Suprapubic skin (tissue), 4 donors: ENCODE data around the gene HOXB5. TPM values are rescaled to one million over a fixed set of nuclear protein-coding genes. Genes with fewer than 3 reads are reported as not detected.

ENCODE experiments used
- DNase-seq, 2 donors: peaks; one replicate each; pipeline ENCODE4 v3.0.0-alpha.2; 2019; ENCODE audit warnings: low spot score in 2 of 2
- H3K27ac ChIP-seq: fragments of 200-600 bp; sonication (generic); one replicate; pipeline ENCODE4 v1.5.1; 2019
- H3K27me3 ChIP-seq: fragments of 200-600 bp; sonication (generic); one replicate; pipeline ENCODE4 v1.5.1; 2019
- H3K36me3 ChIP-seq: fragments of 200-600 bp; sonication (generic); one replicate; pipeline ENCODE4 v1.5.1; 2019
- H3K4me1 ChIP-seq: fragments of 200-600 bp; sonication (generic); one replicate; pipeline ENCODE4 v1.5.1; 2019
- H3K4me3 ChIP-seq: fragments of 200-600 bp; sonication (generic); one replicate; pipeline ENCODE4 v1.5.1; 2019; ENCODE audit warnings: mild to moderate bottlenecking
- H3K9me3 ChIP-seq: fragments of 200-600 bp; sonication (generic); one replicate; pipeline ENCODE4 v1.5.1; 2019
- CTCF ChIP-seq, 2 donors: fragments of 200-600 bp in 1 of 2; fragments of 450-650 bp in 1 of 2; sonication (generic) in 1 of 2; IDR thresholded peaks; one replicate each; pipeline ENCODE4 v1.5.1; 2016 to 2019; ENCODE audit warnings: antibody characterized with exemption in 2 of 2, mild to moderate bottlenecking in 1 of 2, moderate library complexity in 1 of 2
- EP300 ChIP-seq: sonication (generic); formaldehyde crosslinking; IDR thresholded peaks from one replicate; pipeline ENCODE4 v1.6.1; 2017; ENCODE audit warnings: antibody characterized with exemption
- POLR2A ChIP-seq, 2 donors: fragments of 450-650 bp; IDR thresholded peaks; one replicate each; pipeline ENCODE4 v1.6.1; 2017; ENCODE audit warnings: antibody characterized with exemption in 2 of 2, mild to moderate bottlenecking in 2 of 2, moderate library complexity in 2 of 2
- POLR2AphosphoS5 ChIP-seq, 3 donors: sonication (generic); formaldehyde crosslinking; IDR thresholded peaks; one replicate each; pipeline ENCODE4 v1.6.1; 2017; ENCODE audit warnings: antibody characterized with exemption in 3 of 3
- WGBS: methylation state at CpG from one replicate; pipeline ENCODE4 v1.1.5; 2018; 5-methylcytosine and 5-hydroxymethylcytosine counted together
- total RNA-seq, 4 donors: library from RNA; depleted of rRNA; stranded (reverse); fragments of >200 nt; gene quantifications; one replicate each; pipeline ENCODE4 v1.1.0, GENCODE V29; 2016

The HOXB5 gene
- total RNA-seq, 4 donors from 2014 or later, result 0.72 to 0.80 TPM; not detected in 2

DNA sequence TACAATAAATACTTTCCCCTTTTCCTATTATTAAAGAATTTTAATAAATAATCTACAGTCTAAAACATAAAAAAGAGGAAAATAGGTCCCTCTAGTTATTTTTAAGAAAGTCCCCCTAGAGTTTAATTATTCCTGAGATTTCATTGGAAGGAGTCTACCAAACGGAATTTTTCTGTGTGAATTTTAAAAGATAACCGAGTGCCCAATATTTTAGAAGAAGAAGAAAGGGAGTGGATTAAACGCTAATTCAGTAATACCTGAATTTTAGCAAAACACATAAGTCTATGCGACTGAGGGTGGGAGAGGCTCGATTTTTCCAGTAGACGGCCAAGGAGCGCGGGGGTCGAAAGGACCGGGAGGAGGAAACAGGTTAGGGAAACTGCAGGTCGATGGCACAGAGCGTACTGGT lies 50.9 kb downstream of the HOXB5 start:
- Histone ChIP-seq H3K27me3 (peaks cover 4% of the 10 kb centered on the region), H3K4me1 (peaks cover 61% of the 10 kb centered on the region), H3K36me3 (no peaks in the 10 kb centered on the region), H3K9me3 (no peaks in the 10 kb centered on the region), H3K4me3 (peak overlapping the region; percentile 79), H3K27ac (peak overlapping the region; percentile 93)
- TF ChIP-seq EP300, result no peak
- no peak for TF ChIP-seq POLR2A (IDR thresholded peaks at IDR 0.05)
- no peak for TF ChIP-seq POLR2AphosphoS5 (IDR thresholded peaks at IDR 0.05)
- no peak for TF ChIP-seq CTCF (IDR thresholded peaks at IDR 0.05)
- WGBS, result 7% methylated on average over 12 of the region's 12 CpGs
- no peak for DNase-seq

DNA sequence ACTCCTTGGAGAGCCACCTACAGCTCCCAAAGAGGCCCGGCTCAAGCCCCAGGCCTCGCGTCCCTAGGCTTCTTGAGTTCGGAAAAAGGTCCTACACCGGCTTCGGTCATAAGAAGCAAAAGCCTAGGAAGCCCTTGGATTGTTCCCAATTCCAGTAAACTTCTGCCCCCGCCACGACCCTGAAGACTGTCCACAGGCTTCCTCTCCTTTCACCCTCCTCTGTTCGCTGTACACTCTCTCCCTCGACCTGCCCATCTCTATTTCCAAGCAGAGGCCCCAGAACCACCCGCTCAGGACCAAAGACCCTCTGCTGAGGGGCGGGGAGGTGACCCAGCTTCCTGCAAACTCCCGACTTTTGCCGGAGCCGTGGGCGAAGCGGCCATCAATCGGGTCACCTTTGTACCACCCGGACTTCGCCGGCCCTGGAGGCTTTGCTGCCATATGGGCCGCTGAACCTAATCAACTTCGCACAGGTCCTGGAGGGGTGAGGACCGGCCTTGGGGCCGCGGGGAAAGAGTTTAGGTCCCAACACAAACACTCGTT lies 51.4 kb downstream of the HOXB5 start:
- TF ChIP-seq POLR2A (IDR thresholded peaks at IDR 0.05), result no peak
- TF ChIP-seq EP300, result no peak
- TF ChIP-seq POLR2AphosphoS5 (IDR thresholded peaks at IDR 0.05), result no peak
- TF ChIP-seq CTCF (IDR thresholded peaks at IDR 0.05), result no peak
- peak overlapping the region; percentile 79 for H3K4me3 ChIP-seq
- no peaks in the 10 kb centered on the region for H3K9me3 ChIP-seq
- no peak for DNase-seq
- peaks cover 57% of the 10 kb centered on the region for H3K4me1 ChIP-seq
- peak overlapping the region; percentile 93 for H3K27ac ChIP-seq
- H3K36me3 ChIP-seq, result no peaks in the 10 kb centered on the region
- peaks cover 4% of the 10 kb centered on the region for H3K27me3 ChIP-seq
- 33% methylated on average over 27 of the region's 27 CpGs for WGBS

- WGBS, result 20% methylated on average over 35 of the region's 36 CpGs
- peak in 1 of 3 donors; percentile 5 for TF ChIP-seq POLR2AphosphoS5 (IDR thresholded peaks at IDR 0.05)
- TF ChIP-seq POLR2A (IDR thresholded peaks at IDR 0.05), result no peak
- Histone ChIP-seq H3K9me3 (no peaks in the 10 kb centered on the region), H3K27me3 (peaks cover 4% of the 10 kb centered on the region), H3K4me1 (peaks cover 53% of the 10 kb centered on the region), H3K27ac (peak overlapping the region; percentile 93), H3K36me3 (no peaks in the 10 kb centered on the region), H3K4me3 (peak overlapping the region; percentile 79)
- peak in 1 of 2 donors; percentile 88 for DNase-seq
Measured at GRCh38 chr17:48541577-48542113, 51.9 kb downstream of the HOXB5 start.

Other genes with a start within 250 kb of the HOXB5 start
- gene SKAP1, start 163.6 kb downstream of the HOXB5 start, total RNA-seq, result 1 to 10 TPM in 2 of 4 donors, not detected in 2; 1.0 to 1.5 TPM
- not detected for gene HOXB1, start 62.8 kb downstream of the HOXB5 start, total RNA-seq
- gene HOXB2, start 48.7 kb downstream of the HOXB5 start, total RNA-seq, result 10 to 100 TPM in 2 of 4 donors, 1 to 10 TPM in 2; 8.4 to 13.6 (median 9.9) TPM
- gene HOXB4, start 15.4 kb downstream of the HOXB5 start, total RNA-seq, result 1 to 10 TPM in 3 of 4 donors, under 1 TPM in 1; 0.42 to 3.5 (median 1.0) TPM
- gene HOXB3, start 3.5 kb downstream of the HOXB5 start, total RNA-seq, result 10 to 100 TPM in 1 of 4 donors, 1 to 10 TPM in 3; 2.3 to 20.8 (median 3.9) TPM
- gene HOXB6, start 11.2 kb upstream of the HOXB5 start, total RNA-seq, result 1 to 10 TPM in 2 of 4 donors, under 1 TPM in 1, not detected in 1; 0.39 to 4.5 (median 1.3) TPM
- gene HOXB7, start 17.2 kb upstream of the HOXB5 start, total RNA-seq, result 1 to 10 TPM in 3 of 4 donors, under 1 TPM in 1; 0.95 to 3.6 (median 2.4) TPM
- gene HOXB8, start 21.5 kb upstream of the HOXB5 start, total RNA-seq, result not detected
- under 1 TPM in 2 of 4 donors, not detected in 2; 0.23 to 0.42 TPM for gene HOXB9, start 32.6 kb upstream of the HOXB5 start, total RNA-seq
- not detected for gene PRAC1, start 128.7 kb upstream of the HOXB5 start, total RNA-seq
- gene PRAC2, start 129.4 kb upstream of the HOXB5 start, total RNA-seq, result not detected
- not detected for gene HOXB13, start 135.0 kb upstream of the HOXB5 start, total RNA-seq
- gene TTLL6, start 223.4 kb upstream of the HOXB5 start, total RNA-seq, result not detected
- gene CALCOCO2, start 237.3 kb upstream of the HOXB5 start, total RNA-seq, result 100 to 1,000 TPM in 2 of 4 donors, 10 to 100 TPM in 2; 87.2 to 133 (median 102) TPM